ENCODE results near the gene RNFT2. TPM values are rescaled to one million over a fixed set of nuclear protein-coding genes. Genes with fewer than 3 reads are reported as not detected.

The RNFT2 gene
- total RNA-seq, 1 donor from 2014 or later, result 0.21 TPM

GRCh38 chr12:116719731-116720528 is 18.2 kb upstream of the RNFT2 start:
- intact Hi-C loops (cut with DNase I), result no loop called here
- Histone ChIP-seq H3K27ac (no peak overlapping the region), H3K4me3 (no peak overlapping the region), H3K36me3 (peaks cover 9 to 18% of the 10 kb centered on the region in 2 donors), H3K27me3 (no peaks in the 10 kb centered on the region), H3K4me1 (no peaks in the 10 kb centered on the region), H3K9me3 (no peaks in the 10 kb centered on the region)
- peak in 1 of 2 donors; percentile 35 for DNase-seq (ENCODE audit: low spot score in 2 of 2)
- TF ChIP-seq, protein P1, sequence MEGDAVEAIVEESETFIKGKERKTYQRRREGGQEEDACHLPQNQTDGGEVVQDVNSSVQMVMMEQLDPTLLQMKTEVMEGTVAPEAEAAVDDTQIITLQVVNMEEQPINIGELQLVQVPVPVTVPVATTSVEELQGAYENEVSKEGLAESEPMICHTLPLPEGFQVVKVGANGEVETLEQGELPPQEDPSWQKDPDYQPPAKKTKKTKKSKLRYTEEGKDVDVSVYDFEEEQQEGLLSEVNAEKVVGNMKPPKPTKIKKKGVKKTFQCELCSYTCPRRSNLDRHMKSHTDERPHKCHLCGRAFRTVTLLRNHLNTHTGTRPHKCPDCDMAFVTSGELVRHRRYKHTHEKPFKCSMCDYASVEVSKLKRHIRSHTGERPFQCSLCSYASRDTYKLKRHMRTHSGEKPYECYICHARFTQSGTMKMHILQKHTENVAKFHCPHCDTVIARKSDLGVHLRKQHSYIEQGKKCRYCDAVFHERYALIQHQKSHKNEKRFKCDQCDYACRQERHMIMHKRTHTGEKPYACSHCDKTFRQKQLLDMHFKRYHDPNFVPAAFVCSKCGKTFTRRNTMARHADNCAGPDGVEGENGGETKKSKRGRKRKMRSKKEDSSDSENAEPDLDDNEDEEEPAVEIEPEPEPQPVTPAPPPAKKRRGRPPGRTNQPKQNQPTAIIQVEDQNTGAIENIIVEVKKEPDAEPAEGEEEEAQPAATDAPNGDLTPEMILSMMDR (IDR thresholded peaks at IDR 0.05), result no peak

- Histone ChIP-seq H3K4me1 (no peaks in the 10 kb centered on the region), H3K9me3 (no peaks in the 10 kb centered on the region), H3K36me3 (peaks cover 5 to 6% of the 10 kb centered on the region in 2 donors), H3K27ac (no peak overlapping the region), H3K27me3 (no peaks in the 10 kb centered on the region), H3K4me3 (no peak overlapping the region)
- TF ChIP-seq, protein P1 (IDR thresholded peaks at IDR 0.05), result no peak
- no peak for DNase-seq (ENCODE audit: low spot score in 2 of 2)
- intact Hi-C loops (cut with DNase I), result no loop called here
Measured at GRCh38 chr12:116722245-116722644, 15.9 kb upstream of the RNFT2 start.

- DNase-seq (ENCODE audit: low spot score in 2 of 2), result no peak
- Histone ChIP-seq H3K27me3 (no peaks in the 10 kb centered on the region), H3K27ac (no peak overlapping the region), H3K4me3 (no peak overlapping the region), H3K36me3 (no peaks in the 10 kb centered on the region), H3K4me1 (no peaks in the 10 kb centered on the region), H3K9me3 (no peaks in the 10 kb centered on the region)
- TF ChIP-seq, protein P1 (IDR thresholded peaks at IDR 0.05), result no peak
- intact Hi-C loops (cut with DNase I), result no loop called here
Measured at GRCh38 chr12:116726694-116727093, 11.4 kb upstream of the RNFT2 start.

DNA sequence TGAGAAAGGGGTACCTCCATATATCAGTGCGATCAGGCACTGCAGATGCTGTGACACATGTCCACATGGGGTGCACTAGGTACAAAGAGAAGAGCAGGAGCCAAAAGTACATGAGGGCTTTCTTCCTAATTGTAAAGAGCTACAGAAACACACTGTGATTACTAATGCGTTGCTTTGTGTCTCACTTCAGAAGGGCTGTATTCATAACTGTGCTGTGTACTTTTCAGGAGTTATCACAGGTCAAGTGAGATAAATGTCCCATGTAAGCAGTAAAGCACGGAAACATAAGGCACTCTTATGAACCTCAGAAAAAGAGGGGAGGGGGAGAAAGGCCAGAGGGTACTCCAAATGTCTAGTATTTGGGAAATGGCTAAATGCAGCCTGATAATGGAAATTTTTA is 10.9 kb upstream of the RNFT2 start:
- no peak overlapping the region for H3K4me3 ChIP-seq
- no peak overlapping the region for H3K27ac ChIP-seq
- H3K27me3 ChIP-seq, result no peaks in the 10 kb centered on the region
- no peaks in the 10 kb centered on the region for H3K4me1 ChIP-seq
- no peak for DNase-seq (ENCODE audit: low spot score in 2 of 2)
- H3K9me3 ChIP-seq, result no peaks in the 10 kb centered on the region
- no peaks in the 10 kb centered on the region for H3K36me3 ChIP-seq
- TF ChIP-seq, protein P1 (IDR thresholded peaks at IDR 0.05), result no peak
- intact Hi-C loops (cut with DNase I), result no loop called here

GRCh38 chr12:116727891-116728290 is 10.2 kb upstream of the RNFT2 start:
- H3K36me3 ChIP-seq, result peaks cover 0 to under 1% of the 10 kb centered on the region in 2 donors
- intact Hi-C loops (cut with DNase I), result no loop called here

More at GRCh38 chr12:116727891-116728290, 10.2 kb upstream of the RNFT2 start:
- H3K27me3 ChIP-seq, result no peaks in the 10 kb centered on the region
- H3K27ac ChIP-seq, result no peak overlapping the region
- TF ChIP-seq, protein P1 (IDR thresholded peaks at IDR 0.05), result no peak
- no peaks in the 10 kb centered on the region for H3K4me1 ChIP-seq
- no peak for DNase-seq (ENCODE audit: low spot score in 2 of 2)
- H3K4me3 ChIP-seq, result no peak overlapping the region
- no peaks in the 10 kb centered on the region for H3K9me3 ChIP-seq

Data from ascending aorta (tissue), 2 donors.